Measurements from ENCODE around the gene DCP2. TPM values are rescaled to one million over a fixed set of nuclear protein-coding genes. Genes with fewer than 3 reads are reported as not detected.
A peak's percentile ranks its signal among the peaks of the same experiment; 100 is the strongest.

DCP2 gene
- total RNA-seq, 4 donors from 2014 or later: 15.7 to 26.7 (median 17.7) TPM

DNA sequence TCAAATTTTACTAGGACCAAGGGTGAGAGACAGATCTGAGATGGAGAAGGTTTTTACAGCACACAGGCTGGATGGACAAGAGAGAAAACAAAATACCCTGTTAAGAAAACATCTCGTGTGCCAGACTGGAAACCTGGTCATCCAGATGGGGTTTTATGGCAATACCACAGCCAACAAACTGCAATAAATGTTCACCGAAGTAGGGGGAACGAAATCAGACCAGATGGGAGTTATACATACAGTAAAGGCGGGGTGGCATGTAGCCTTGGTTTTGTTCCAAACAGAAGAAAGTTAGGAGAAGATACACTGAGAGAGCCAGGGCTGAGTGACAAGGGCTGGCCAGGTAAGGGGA, 63.3 kb downstream of the DCP2 start:
- intact Hi-C loops (cut with DNase I): no loop called here
- H3K36me3 ChIP-seq: peaks cover 0 to 74% (median 27%) of the 10 kb centered on the region in 4 donors
- WGBS: 90% methylated on average over 4 of the region's 4 CpGs

DNA sequence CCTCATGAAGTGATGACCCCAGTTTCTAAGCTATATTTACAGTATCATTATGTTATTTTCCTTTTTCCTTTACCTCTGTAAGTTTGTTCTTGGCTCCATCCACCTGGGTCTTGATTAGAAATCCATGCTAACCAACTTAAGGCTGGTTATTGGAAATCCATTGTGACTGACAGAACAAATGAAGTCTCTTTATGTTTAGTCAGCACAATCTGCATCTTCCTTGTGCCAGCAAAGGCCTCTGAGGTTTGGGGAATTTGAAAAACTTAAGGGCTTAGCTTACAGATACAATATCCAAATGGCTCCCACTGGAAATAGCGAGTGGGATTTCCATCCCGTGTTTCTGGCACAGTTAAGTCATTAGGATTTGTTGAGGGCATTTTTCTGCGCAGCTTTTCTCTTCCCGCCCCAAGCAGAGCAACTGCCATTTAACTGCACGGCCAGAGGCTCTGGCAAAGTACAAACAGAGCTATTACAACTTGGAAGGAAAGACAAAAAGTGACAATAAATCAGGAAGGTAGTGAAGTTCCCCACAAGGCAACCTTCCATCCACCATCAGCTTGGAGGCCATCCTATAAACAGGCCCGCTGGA, 64.2 kb downstream of the DCP2 start:
- WGBS: 97% methylated on average over 6 of the region's 6 CpGs
- H3K27ac ChIP-seq (replicated peaks in 1 of 4): no peak overlapping the region
- peaks cover 0 to 81% (median 25%) of the 10 kb centered on the region in 4 donors for H3K36me3 ChIP-seq
- peaks cover 0 to 5% (median 2%) of the 10 kb centered on the region in 4 donors for H3K4me1 ChIP-seq
- H3K9me3 ChIP-seq: no peaks in the 10 kb centered on the region
- no peaks in the 10 kb centered on the region for H3K27me3 ChIP-seq
- H3K4me3 ChIP-seq: no peak overlapping the region
- TF ChIP-seq POLR2AphosphoS5 (IDR thresholded peaks at IDR 0.05) (no peak), POLR2A (IDR thresholded peaks at IDR 0.05; ENCODE audit: low read depth) (no peak), CTCF (IDR thresholded peaks at IDR 0.05) (no peak), EP300 (IDR thresholded peaks at IDR 0.05) (no peak)
- no peak for DNase-seq (ENCODE audit: extremely low spot score)
- intact Hi-C loops (cut with DNase I): no loop called here

More for the DNA sequence above, 63.3 kb downstream of the DCP2 start:
- DNase-seq (ENCODE audit: extremely low spot score): no peak
- Histone ChIP-seq H3K9me3 (no peaks in the 10 kb centered on the region), H3K4me3 (no peak overlapping the region), H3K4me1 (peaks cover 0 to 5% (median 2%) of the 10 kb centered on the region in 4 donors), H3K27me3 (no peaks in the 10 kb centered on the region), H3K27ac (replicated peaks in 1 of 4) (no peak overlapping the region)
- TF ChIP-seq POLR2AphosphoS5 (IDR thresholded peaks at IDR 0.05) (no peak), CTCF (IDR thresholded peaks at IDR 0.05) (no peak), EP300 (IDR thresholded peaks at IDR 0.05) (no peak), POLR2A (IDR thresholded peaks at IDR 0.05; ENCODE audit: low read depth) (no peak)

DNA sequence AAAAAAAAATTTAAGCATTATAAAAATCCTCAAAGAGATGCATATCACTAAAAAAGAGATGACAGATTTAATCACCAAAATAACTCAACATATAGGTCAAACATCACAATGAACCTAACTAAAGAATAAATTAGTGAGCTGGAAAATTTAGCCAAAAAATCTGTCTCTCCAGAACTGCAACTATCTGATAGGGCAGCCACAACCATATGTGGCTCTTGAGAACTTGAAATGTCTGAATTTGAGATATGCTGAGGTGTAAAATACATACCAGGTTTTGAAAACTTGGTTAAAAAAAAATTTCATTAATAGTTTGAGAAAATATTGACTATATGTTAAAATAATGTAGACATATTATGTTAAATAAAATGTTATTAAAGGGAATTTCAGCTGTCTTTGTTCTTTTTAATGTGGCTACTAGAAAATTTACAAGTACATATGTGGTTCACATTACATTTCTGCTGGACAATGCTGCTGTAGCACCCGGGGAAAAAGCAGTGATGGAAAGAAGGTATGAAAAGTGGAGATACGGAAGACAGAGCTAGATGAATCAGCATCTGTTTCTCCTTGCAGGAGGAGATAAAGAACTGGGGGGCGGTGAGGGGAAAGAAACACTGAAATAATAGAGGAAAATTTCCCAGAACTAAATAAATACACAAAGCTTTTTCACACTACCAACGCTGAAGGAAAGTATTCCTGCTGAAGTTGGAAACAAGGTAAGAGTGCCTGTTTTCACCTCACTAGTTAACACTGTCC, 66.1 kb downstream of the DCP2 start:
- intact Hi-C loops (cut with DNase I): no loop called here
- Histone ChIP-seq H3K27ac (replicated peaks in 1 of 4) (no peak overlapping the region), H3K4me3 (no peak overlapping the region), H3K36me3 (peaks cover 0 to 80% (median 23%) of the 10 kb centered on the region in 4 donors), H3K4me1 (peaks cover 0 to 5% (median 2%) of the 10 kb centered on the region in 4 donors), H3K27me3 (no peaks in the 10 kb centered on the region), H3K9me3 (no peaks in the 10 kb centered on the region)
- no peak for TF ChIP-seq EP300 (IDR thresholded peaks at IDR 0.05)
- no peak for TF ChIP-seq POLR2A (IDR thresholded peaks at IDR 0.05; ENCODE audit: low read depth)
- no peak for TF ChIP-seq CTCF (IDR thresholded peaks at IDR 0.05)
- TF ChIP-seq POLR2AphosphoS5 (IDR thresholded peaks at IDR 0.05): no peak
- WGBS: 79% methylated on average over 4 of the region's 4 CpGs
- no peak for DNase-seq (ENCODE audit: extremely low spot score)

DNA sequence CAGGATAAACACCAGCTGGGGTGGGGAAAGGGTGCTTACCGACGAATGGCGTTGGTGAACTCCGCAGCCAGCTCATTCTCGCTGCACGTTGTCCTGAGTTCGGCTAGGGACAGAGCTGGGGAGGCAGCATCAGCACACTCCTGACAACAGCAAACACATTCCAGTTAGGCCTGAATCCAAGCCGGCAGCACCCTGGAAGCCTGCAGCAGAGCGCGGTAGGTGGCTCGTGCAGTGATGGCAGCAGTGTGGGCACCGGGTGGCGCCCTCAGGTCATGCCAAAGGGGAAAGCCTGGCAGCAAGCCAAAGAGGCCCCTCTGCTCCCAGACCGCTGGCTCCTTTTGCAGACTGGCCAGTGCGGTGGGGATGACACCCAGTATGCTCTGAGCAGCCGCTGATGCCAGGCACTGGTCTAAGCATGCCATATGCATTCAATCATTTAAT, 66.9 kb downstream of the DCP2 start:
- Histone ChIP-seq H3K27ac (replicated peaks in 1 of 4) (no peak overlapping the region), H3K4me3 (no peak overlapping the region), H3K9me3 (no peaks in the 10 kb centered on the region), H3K36me3 (peaks cover 0 to 79% (median 27%) of the 10 kb centered on the region in 4 donors), H3K4me1 (peaks cover 0 to 5% (median 2%) of the 10 kb centered on the region in 4 donors), H3K27me3 (no peaks in the 10 kb centered on the region)
- 60% methylated on average over 15 of the region's 16 CpGs for WGBS
- intact Hi-C loops (cut with DNase I): no loop called here
- DNase-seq (ENCODE audit: extremely low spot score): no peak
- TF ChIP-seq CTCF (IDR thresholded peaks at IDR 0.05) (peak in 1 of 3 experiments; percentile 35), POLR2AphosphoS5 (IDR thresholded peaks at IDR 0.05) (no peak)
